ENCODE data around the gene COBLL1.
A peak's percentile ranks its signal among the peaks of the same experiment; 100 is the strongest.
"Not testable (repeated sequence)": the region's sequence is repeated elsewhere in the genome, so short reads cannot be mapped to it uniquely, and the experiment has no call there.

COBLL1 gene

GRCh38 chr2:164869420-164869772, 27.8 kb upstream of the COBLL1 start:
- no peaks in the 10 kb centered on the region for H3K27me3 ChIP-seq (ENCODE audit: insufficient read depth, low read depth)
- no peak overlapping the region for H3K9ac ChIP-seq
- H3K27ac ChIP-seq, result no peak overlapping the region
- no peaks in the 10 kb centered on the region for H3K79me2 ChIP-seq (ENCODE audit: insufficient read depth, low read depth)
- H2AFZ ChIP-seq (ENCODE audit: low read depth), result no peak overlapping the region; the same call in 1 of the 2 replicates
- peak overlapping the region; percentile 40; the same call in 1 of the 2 replicates for H3K4me2 ChIP-seq
- no peak for TF ChIP-seq CTCF (conservative IDR thresholded peaks at IDR 0.05; ENCODE audit: low read depth, low read length)
- H3K36me3 ChIP-seq (ENCODE audit: insufficient read depth), result no peaks in the 10 kb centered on the region
- peaks cover 24% of the 10 kb centered on the region for H3K4me1 ChIP-seq (ENCODE audit: low read depth, poor library complexity, severe bottlenecking)
- H3K4me3 ChIP-seq (IDR thresholded peaks at IDR 0.05; ENCODE audit: insufficient read depth, low read depth, low read length), result no peak overlapping the region
- H4K20me1 ChIP-seq (ENCODE audit: insufficient read depth), result no peaks in the 10 kb centered on the region

- H3K79me2 ChIP-seq (ENCODE audit: insufficient read depth, low read depth), result no peaks in the 10 kb centered on the region
- no peaks in the 10 kb centered on the region for H4K20me1 ChIP-seq (ENCODE audit: insufficient read depth)
- no peak for TF ChIP-seq CTCF (conservative IDR thresholded peaks at IDR 0.05; ENCODE audit: low read depth, low read length)
- H3K4me2 ChIP-seq, result peak overlapping the region; percentile 40
- no peak overlapping the region; the same call in 1 of the 2 replicates for H2AFZ ChIP-seq (ENCODE audit: low read depth)
- H3K36me3 ChIP-seq (ENCODE audit: insufficient read depth), result no peaks in the 10 kb centered on the region
- no peak overlapping the region for H3K9ac ChIP-seq
- no peak overlapping the region for H3K4me3 ChIP-seq (IDR thresholded peaks at IDR 0.05; ENCODE audit: insufficient read depth, low read depth, low read length)
- H3K27ac ChIP-seq, result peak overlapping the region; percentile 11; the same call in 1 of the 2 replicates
- no peaks in the 10 kb centered on the region for H3K27me3 ChIP-seq (ENCODE audit: insufficient read depth, low read depth)
- peaks cover 24% of the 10 kb centered on the region for H3K4me1 ChIP-seq (ENCODE audit: low read depth, poor library complexity, severe bottlenecking)
Measured at GRCh38 chr2:164868563-164869419, 27.2 kb upstream of the COBLL1 start.

- no peak for TF ChIP-seq CTCF (conservative IDR thresholded peaks at IDR 0.05; ENCODE audit: low read depth, low read length)
- Histone ChIP-seq H3K4me2 (peak overlapping the region; percentile 40; the same call in 1 of the 2 replicates), H3K36me3 (ENCODE audit: insufficient read depth) (no peaks in the 10 kb centered on the region), H3K4me1 (ENCODE audit: low read depth, poor library complexity, severe bottlenecking) (peaks cover 24% of the 10 kb centered on the region), H3K27me3 (ENCODE audit: insufficient read depth, low read depth) (no peaks in the 10 kb centered on the region), H3K9ac (no peak overlapping the region), H3K27ac (peak overlapping the region; percentile 11; the same call in 1 of the 2 replicates), H4K20me1 (ENCODE audit: insufficient read depth) (no peaks in the 10 kb centered on the region), H3K79me2 (ENCODE audit: insufficient read depth, low read depth) (no peaks in the 10 kb centered on the region), H3K4me3 (IDR thresholded peaks at IDR 0.05; ENCODE audit: insufficient read depth, low read depth, low read length) (no peak overlapping the region), H2AFZ (ENCODE audit: low read depth) (no peak overlapping the region)
Measured at GRCh38 chr2:164867779-164868397, 26.3 kb upstream of the COBLL1 start.

GRCh38 chr2:164866381-164866780, 24.8 kb upstream of the COBLL1 start:
- H3K27me3 ChIP-seq (ENCODE audit: insufficient read depth, low read depth); H3K4me2 ChIP-seq; H3K27ac ChIP-seq; H4K20me1 ChIP-seq (ENCODE audit: insufficient read depth); H3K4me3 ChIP-seq (IDR thresholded peaks at IDR 0.05; ENCODE audit: insufficient read depth, low read depth, low read length); H2AFZ ChIP-seq (ENCODE audit: low read depth); H3K36me3 ChIP-seq (ENCODE audit: insufficient read depth); H3K9ac ChIP-seq; H3K79me2 ChIP-seq (ENCODE audit: insufficient read depth, low read depth): not testable (repeated sequence)
- H3K4me1 ChIP-seq (ENCODE audit: low read depth, poor library complexity, severe bottlenecking), result peaks cover 24% of the 10 kb centered on the region

- no peak overlapping the region for H3K4me3 ChIP-seq (IDR thresholded peaks at IDR 0.05; ENCODE audit: insufficient read depth, low read depth, low read length)
- H2AFZ ChIP-seq (ENCODE audit: low read depth), result no peak overlapping the region
- no peaks in the 10 kb centered on the region for H3K79me2 ChIP-seq (ENCODE audit: insufficient read depth, low read depth)
- no peak overlapping the region for H3K4me2 ChIP-seq
- no peaks in the 10 kb centered on the region for H3K4me1 ChIP-seq (ENCODE audit: low read depth, poor library complexity, severe bottlenecking)
- no peaks in the 10 kb centered on the region for H3K36me3 ChIP-seq (ENCODE audit: insufficient read depth)
- no peaks in the 10 kb centered on the region for H3K27me3 ChIP-seq (ENCODE audit: insufficient read depth, low read depth)
- H3K9ac ChIP-seq, result no peak overlapping the region
- TF ChIP-seq CTCF (conservative IDR thresholded peaks at IDR 0.05; ENCODE audit: low read depth, low read length), result no peak
- H4K20me1 ChIP-seq (ENCODE audit: insufficient read depth), result no peaks in the 10 kb centered on the region
- H3K27ac ChIP-seq, result no peak overlapping the region
Measured at GRCh38 chr2:164860694-164861042, 19.0 kb upstream of the COBLL1 start.

- H3K27me3 ChIP-seq (ENCODE audit: insufficient read depth, low read depth); H3K4me2 ChIP-seq; H3K4me3 ChIP-seq (IDR thresholded peaks at IDR 0.05; ENCODE audit: insufficient read depth, low read depth, low read length); H3K9ac ChIP-seq; H3K79me2 ChIP-seq (ENCODE audit: insufficient read depth, low read depth); H3K27ac ChIP-seq; H4K20me1 ChIP-seq (ENCODE audit: insufficient read depth); H3K4me1 ChIP-seq (ENCODE audit: low read depth, poor library complexity, severe bottlenecking); H2AFZ ChIP-seq (ENCODE audit: low read depth); H3K36me3 ChIP-seq (ENCODE audit: insufficient read depth): not testable (repeated sequence)
Measured at GRCh38 chr2:164859906-164860693, 18.5 kb upstream of the COBLL1 start.

Data from KMS-11 (cell line).